ENCODE results near the gene GUCA2B. TPM values are rescaled to one million over a fixed set of nuclear protein-coding genes. Genes with fewer than 3 reads are reported as not detected.

GUCA2B gene
- total and polyA plus RNA-seq, 2 experiments from 2014 or later: 0.71 TPM; not detected in 1

GRCh38 chr1:42142894-42143675 lies 10.1 kb upstream of the GUCA2B start:
- Histone ChIP-seq H3K27me3 (peaks cover 17% of the 10 kb centered on the region), H3K27ac (no peak overlapping the region), H3K36me3 (replicated peaks; ENCODE audit: insufficient read depth, low read depth) (no peaks in the 10 kb centered on the region), H3K9me3 (ENCODE audit: low read depth) (no peaks in the 10 kb centered on the region), H3K4me1 (ENCODE audit: insufficient read depth) (no peaks in the 10 kb centered on the region), H4K20me1 (ENCODE audit: insufficient read depth, poor library complexity, severe bottlenecking) (no peaks in the 10 kb centered on the region), H3K4me3 (no peak overlapping the region), H2AFZ (no peak overlapping the region), H3K79me2 (no peaks in the 10 kb centered on the region), H3K4me2 (no peak overlapping the region), H3K9me2 (replicated peaks; ENCODE audit: insufficient read depth) (no peaks in the 10 kb centered on the region)
- WGBS (ENCODE audit: low lambda C conversion rate, missing lambda C conversion rate): 74% methylated on average over 4 of the region's 4 CpGs
- DNase-seq (ENCODE audit: low spot score): no peak
- TF ChIP-seq EZH2 (IDR thresholded peaks at IDR 0.05; ENCODE audit: borderline replicate concordance) (no peak), EZH2phosphoT487 (IDR thresholded peaks at IDR 0.05; ENCODE audit: low read depth, severe bottlenecking, unreplicated experiment) (no peak), CTCF (IDR thresholded peaks at IDR 0.05; ENCODE audit: poor library complexity) (no peak)

GRCh38 chr1:42143896-42144710 lies 9.1 kb upstream of the GUCA2B start:
- H3K27ac ChIP-seq: no peak overlapping the region

GRCh38 chr1:42144711-42145388 lies 8.4 kb upstream of the GUCA2B start:
- TF ChIP-seq EZH2phosphoT487 (IDR thresholded peaks at IDR 0.05; ENCODE audit: low read depth, severe bottlenecking, unreplicated experiment) (no peak), CTCF (IDR thresholded peaks at IDR 0.05; ENCODE audit: poor library complexity) (no peak), EZH2 (IDR thresholded peaks at IDR 0.05; ENCODE audit: borderline replicate concordance) (no peak)
- Histone ChIP-seq H3K36me3 (replicated peaks; ENCODE audit: insufficient read depth, low read depth) (no peaks in the 10 kb centered on the region), H3K27me3 (peaks cover 17% of the 10 kb centered on the region), H3K79me2 (no peaks in the 10 kb centered on the region), H2AFZ (no peak overlapping the region), H3K9me2 (replicated peaks; ENCODE audit: insufficient read depth) (no peaks in the 10 kb centered on the region), H4K20me1 (ENCODE audit: insufficient read depth, poor library complexity, severe bottlenecking) (no peaks in the 10 kb centered on the region), H3K27ac (no peak overlapping the region), H3K4me1 (ENCODE audit: insufficient read depth) (no peaks in the 10 kb centered on the region), H3K4me3 (no peak overlapping the region), H3K9me3 (ENCODE audit: low read depth) (no peaks in the 10 kb centered on the region), H3K4me2 (no peak overlapping the region)
- no peak for DNase-seq (ENCODE audit: low spot score)
- WGBS (ENCODE audit: low lambda C conversion rate, missing lambda C conversion rate): 80% methylated on average over 12 of the region's 12 CpGs

More at GRCh38 chr1:42143896-42144710, 9.1 kb upstream of the GUCA2B start:
- Histone ChIP-seq H3K4me2 (no peak overlapping the region), H2AFZ (no peak overlapping the region), H3K36me3 (replicated peaks; ENCODE audit: insufficient read depth, low read depth) (no peaks in the 10 kb centered on the region), H3K9me2 (replicated peaks; ENCODE audit: insufficient read depth) (no peaks in the 10 kb centered on the region), H3K4me1 (ENCODE audit: insufficient read depth) (no peaks in the 10 kb centered on the region), H3K9me3 (ENCODE audit: low read depth) (no peaks in the 10 kb centered on the region), H4K20me1 (ENCODE audit: insufficient read depth, poor library complexity, severe bottlenecking) (no peaks in the 10 kb centered on the region), H3K27me3 (peaks cover 17% of the 10 kb centered on the region), H3K4me3 (no peak overlapping the region), H3K79me2 (no peaks in the 10 kb centered on the region)
- TF ChIP-seq CTCF (IDR thresholded peaks at IDR 0.05; ENCODE audit: poor library complexity): no peak
- no peak for TF ChIP-seq EZH2phosphoT487 (IDR thresholded peaks at IDR 0.05; ENCODE audit: low read depth, severe bottlenecking, unreplicated experiment)
- no peak for TF ChIP-seq EZH2 (IDR thresholded peaks at IDR 0.05; ENCODE audit: borderline replicate concordance)
- no peak for DNase-seq (ENCODE audit: low spot score)
- WGBS (ENCODE audit: low lambda C conversion rate, missing lambda C conversion rate): 65% methylated on average over 13 of the region's 13 CpGs

All from hepatocyte (in vitro differentiated cells).